Pulmonary artery endothelial cell (primary cell): ENCODE measurements around the gene CIBAR2. TPM values are rescaled to one million over a fixed set of nuclear protein-coding genes. Genes with fewer than 3 reads are reported as not detected.

Experiments used
- DNase-seq: peaks from one replicate; pipeline ENCODE4 v3.0.0-alpha.2; 2011; ENCODE audit warnings: low read depth, low spot score
- total RNA-seq: library from RNA; depleted of rRNA; stranded (reverse); fragments of >200 nt; gene quantifications from 2 replicates; pipeline ENCODE4 v1.2.3, GENCODE V29; 2014

CIBAR2 gene
- total RNA-seq: not detected in 2 replicates

GRCh38 chr16:85112364-85112763 lies at the start of gene CIBAR2:
CIBAR2 (minus strand) TSS chr16:85112472; CDS start chr16:85112352, 120 bp downstream.
- no peak for DNase-seq

- DNase-seq: no peak
Observed at GRCh38 chr16:85159179-85159980, 47.1 kb upstream of the CIBAR2 start.

DNA sequence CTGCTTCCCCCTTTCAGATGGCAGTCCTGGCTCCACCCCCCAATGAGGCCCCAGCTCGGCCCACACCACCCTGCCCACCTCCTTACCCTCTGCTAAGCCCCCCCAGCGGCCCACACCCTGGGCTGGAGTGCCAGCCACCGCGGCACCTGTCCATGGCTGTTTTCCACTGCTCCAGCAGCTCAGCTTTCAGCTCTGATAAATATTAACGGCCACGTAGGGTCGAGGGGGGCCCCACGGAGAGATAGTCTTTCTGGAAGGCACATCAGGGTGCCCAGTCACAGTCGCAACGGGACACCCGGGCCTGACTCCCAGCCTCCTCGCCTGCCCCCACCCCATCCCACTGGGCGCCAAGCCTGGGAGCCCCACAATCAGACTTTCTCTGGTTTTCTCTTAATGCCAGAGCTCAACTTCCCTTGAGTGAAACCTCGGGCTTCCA lies 46.5 kb upstream of the CIBAR2 start:
- no peak for DNase-seq

DNA sequence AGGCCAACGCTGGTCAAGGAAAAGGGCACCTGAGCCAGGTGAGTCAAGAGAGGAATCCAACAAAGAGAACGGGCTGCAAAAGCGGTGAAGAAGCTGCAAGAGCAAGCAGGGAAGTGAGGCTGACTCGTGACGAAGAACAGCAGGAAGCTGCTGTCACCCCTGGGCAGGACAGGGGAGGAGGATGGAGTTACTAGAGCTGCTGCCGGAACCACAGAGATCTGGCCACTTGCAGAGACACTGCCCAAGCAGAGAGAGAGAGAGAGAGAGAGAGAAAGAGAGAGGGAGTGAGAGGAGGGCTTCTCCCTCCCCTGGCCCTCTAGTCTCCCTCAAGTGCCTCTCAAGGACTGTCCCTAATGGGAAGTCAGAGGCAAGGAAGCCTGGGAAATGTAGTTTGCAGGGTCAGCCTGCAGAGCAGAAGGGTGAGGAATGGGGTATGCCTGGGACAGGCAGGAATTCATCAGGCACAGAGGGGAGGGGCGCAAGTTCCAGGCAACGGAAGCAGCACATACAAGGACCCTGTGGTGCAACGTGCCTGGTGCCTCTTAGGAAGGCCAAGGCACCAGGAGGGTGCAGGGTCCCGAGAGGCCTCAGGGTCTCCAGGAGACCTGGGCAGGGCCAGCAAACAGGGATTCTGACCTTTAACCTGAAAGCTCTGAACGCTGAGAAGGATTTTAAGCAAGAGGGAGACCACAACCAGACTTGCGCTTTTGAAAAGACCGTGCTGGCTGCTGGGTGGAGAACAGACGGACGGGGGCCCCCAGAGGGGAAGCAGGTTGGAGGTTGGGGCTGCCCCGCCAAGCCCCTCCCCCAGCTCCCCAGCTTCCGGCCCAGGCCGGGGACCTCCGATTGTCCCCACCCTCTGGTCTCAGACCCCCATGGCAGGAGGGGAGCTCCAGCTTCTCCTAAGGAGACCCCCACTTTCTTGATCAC lies 45.8 kb upstream of the CIBAR2 start:
- DNase-seq: no peak

GRCh38 chr16:85157372-85157771 lies 45.1 kb upstream of the CIBAR2 start:
- DNase-seq: no peak

GRCh38 chr16:85156869-85157268 lies 44.6 kb upstream of the CIBAR2 start:
- no peak for DNase-seq

DNA sequence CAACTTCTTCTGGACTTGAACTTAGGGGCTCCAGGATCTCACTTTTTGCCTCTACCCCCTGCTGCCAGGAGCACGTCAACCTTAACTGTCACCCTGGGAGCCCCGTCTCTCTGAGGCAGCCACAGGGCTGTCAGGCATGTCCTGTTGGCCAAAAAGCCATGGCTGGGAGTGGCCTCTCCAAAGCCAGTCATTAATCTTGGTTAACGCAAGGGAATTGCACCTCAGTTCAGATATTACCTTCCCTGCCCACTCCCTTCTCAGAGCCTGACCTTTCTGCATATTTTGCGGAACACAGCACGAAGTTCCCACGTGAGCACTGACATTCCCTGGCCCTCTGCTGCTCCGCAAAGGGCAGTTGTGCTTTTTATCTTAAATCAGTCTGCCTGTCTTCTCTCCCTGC lies 44.2 kb upstream of the CIBAR2 start:
- no peak for DNase-seq

GRCh38 chr16:85153656-85154091 lies 41.4 kb upstream of the CIBAR2 start:
- no peak for DNase-seq

- DNase-seq: no peak
Observed at GRCh38 chr16:85153046-85153445, 40.8 kb upstream of the CIBAR2 start.

DNA sequence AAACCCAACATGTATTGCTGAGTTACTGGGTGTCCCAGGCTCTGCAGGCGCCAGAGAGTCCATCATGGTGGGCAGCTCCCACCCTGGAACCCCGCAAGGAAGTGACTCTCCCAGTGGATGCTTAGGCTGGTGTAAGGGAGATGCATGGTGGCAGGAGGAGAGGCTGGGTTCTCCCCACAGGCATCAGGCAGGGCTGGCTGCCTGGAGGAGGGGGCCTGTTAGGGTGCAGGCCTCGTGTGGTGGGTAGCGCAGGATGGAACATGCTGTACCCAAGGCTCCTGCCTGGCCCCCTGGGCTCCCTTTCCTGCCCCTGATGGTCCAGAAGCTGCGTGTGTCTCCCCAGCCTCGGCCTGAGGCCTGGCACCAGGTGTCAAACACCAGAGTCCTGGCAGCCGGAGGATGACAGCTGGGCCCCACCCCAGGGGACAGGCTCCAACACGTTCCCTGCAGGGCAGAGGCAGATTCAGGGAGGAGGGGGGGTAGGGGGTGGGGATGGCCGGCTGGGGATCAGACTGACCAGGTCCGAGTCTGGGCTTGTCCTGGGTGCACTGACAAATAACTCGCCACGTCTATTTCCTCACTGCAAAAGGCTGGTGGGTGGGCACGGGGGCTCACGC lies 40.2 kb upstream of the CIBAR2 start:
- no peak for DNase-seq

GRCh38 chr16:85151603-85152413 lies 39.5 kb upstream of the CIBAR2 start:
- DNase-seq: peak; percentile 48

DNA sequence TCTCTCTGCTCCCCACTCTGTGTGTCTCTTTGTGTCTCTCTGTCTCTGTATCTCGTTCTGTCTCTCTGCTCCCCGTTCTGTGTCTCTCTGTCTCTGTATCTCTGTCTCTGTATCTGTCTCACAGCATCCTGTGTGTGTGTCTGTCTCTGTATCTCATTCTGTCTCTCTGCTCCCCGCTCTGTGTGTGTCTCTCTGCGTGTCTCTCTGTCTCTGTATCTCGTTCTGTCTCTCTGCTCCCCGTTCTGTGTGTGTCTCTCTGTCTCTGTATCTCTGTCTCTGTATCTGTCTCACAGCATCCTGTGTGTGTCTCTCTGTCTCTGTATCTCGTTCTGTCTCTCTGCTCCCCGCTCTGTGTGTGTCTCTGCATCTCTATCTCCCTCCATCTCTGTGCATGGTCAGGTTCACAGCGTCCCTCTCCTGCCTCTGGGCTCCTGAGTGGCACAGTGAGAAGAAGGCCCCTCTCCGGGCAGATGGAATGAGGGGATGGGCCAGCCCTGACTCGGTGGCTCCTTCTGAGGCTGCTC lies 38.9 kb upstream of the CIBAR2 start:
- no peak for DNase-seq

- no peak for DNase-seq
Observed at GRCh38 chr16:85150331-85150940, 38.2 kb upstream of the CIBAR2 start.

- no peak for DNase-seq
Observed at GRCh38 chr16:85149776-85150175, 37.5 kb upstream of the CIBAR2 start.

- DNase-seq: no peak
Observed at GRCh38 chr16:85148931-85149330, 36.7 kb upstream of the CIBAR2 start.

DNA sequence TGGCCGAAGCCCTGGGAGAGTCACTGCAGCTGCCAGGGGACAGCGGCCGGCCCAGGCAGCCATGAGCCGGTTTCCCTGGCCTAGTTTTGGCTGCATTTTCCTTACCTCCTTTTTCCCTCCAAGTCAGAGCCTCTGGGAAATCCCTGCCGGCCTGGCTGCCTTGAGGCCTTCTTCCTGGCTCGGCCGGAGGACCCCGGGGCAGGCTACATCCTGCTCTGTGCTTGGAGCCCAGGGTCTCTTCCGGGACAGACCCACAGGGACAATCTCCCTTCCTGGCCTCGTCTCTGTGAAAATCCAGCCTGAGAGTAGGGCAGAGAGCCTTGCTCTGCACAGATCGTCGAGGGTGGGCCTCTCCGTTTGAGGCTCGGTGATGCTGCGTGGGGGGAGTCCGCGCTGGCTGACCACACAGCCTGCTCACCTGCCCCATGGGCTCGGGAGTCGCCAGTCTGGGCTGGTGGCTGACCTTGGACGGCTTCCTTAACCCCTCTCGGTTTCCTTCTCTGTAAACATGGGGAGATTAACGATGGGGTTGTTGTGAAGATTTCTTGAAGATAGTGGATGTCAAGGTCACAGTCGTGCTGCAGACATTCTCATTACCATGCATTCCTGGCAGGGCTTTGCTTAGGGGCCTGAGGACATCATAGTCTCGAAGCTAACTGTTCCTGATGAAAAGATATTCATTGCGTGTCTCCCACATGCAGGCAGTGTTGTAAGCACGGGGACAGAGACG lies 34.8 kb upstream of the CIBAR2 start:
- DNase-seq: no peak

DNA sequence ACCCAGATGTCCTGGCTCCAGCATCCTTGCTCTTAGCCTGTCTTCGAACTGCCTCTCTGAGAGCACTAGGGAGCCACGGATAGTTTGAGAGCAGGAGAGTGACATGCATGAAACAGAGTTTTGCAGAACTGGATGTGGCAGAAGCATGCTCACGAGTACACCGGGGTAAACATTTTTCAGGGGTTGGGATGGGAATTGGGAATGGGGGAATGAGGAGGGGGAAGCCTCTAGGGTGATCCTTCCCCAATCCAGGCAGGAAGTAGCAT lies 34.2 kb upstream of the CIBAR2 start:
- DNase-seq: no peak

- DNase-seq: no peak
Observed at GRCh38 chr16:85145734-85146531, 33.7 kb upstream of the CIBAR2 start.

- no peak for DNase-seq
Observed at GRCh38 chr16:85145188-85145587, 32.9 kb upstream of the CIBAR2 start.
